HCT116 (cell line): ENCODE measurements around the gene FBP1. TPM values are rescaled to one million over a fixed set of nuclear protein-coding genes. Genes with fewer than 3 reads are reported as not detected.

Source experiments
- ATAC-seq: fragments of 200-7000 bp; cut with Tn5 transposase; 2 replicates; pipeline ENCODE4 v1.9.1; 2020; ENCODE audit warnings: mild to moderate bottlenecking, moderate library complexity
- BruUV-seq: library from RNA; stranded (reverse); fragments of 400-500 nt; replicated peaks from 2 replicates; lab custom pipeline; 2021; lab: Mats Ljungman, UMichigan
- CTCF ChIA-PET: fragments of 300-600 bp; sonication (Branson Sonifier 250); formaldehyde crosslinking; loops from one replicate; lab custom pipeline; 2021; ENCODE audit warnings: antibody characterized with exemption; lab: Charles Lee
- POLR2A ChIA-PET: fragments of 300-600, 350-600 bp; sonication (Branson Sonifier 250); formaldehyde crosslinking; loops from one replicate; lab custom pipeline; 2021; ENCODE audit warnings: antibody characterized with exemption; lab: Charles Lee
- RAD21 ChIA-PET, 2 experiments: fragments of 300-600 bp; sonication (Branson Sonifier 250); formaldehyde crosslinking; loops; one replicate each; lab custom pipeline; 2023; ENCODE audit warnings: low total read pairs in 2 of 2; ENCODE audit not compliant: uncharacterized antibody in 2 of 2, unreplicated experiment in 2 of 2, low non-redundant PET in 1 of 2; lab: Charles Lee
- DNase-seq: peaks from one replicate; pipeline ENCODE4 v3.0.0-alpha.2; 2010; ENCODE audit warnings: low read depth, low spot score
- H2AFZ ChIP-seq: fragments of 200-600 bp; shearing (Covaris generic), sonication (generic); 2 replicates; pipeline ENCODE4 v1.6.1; 2017; ENCODE audit warnings: low read depth, mixed run types, mixed read lengths, antibody characterized with exemption, low read length; ENCODE audit not compliant: poor library complexity, severe bottlenecking
- H3K27ac ChIP-seq: 2 replicates; pipeline ENCODE4 v1.5.1; 2012; ENCODE audit warnings: low read depth, low read length
- H3K27me3 ChIP-seq: fragments of 200-600 bp; sonication (generic); 2 replicates; pipeline ENCODE4 v1.6.1; 2016; ENCODE audit warnings: mixed run types, low read length, mixed read lengths; ENCODE audit not compliant: insufficient read depth
- H3K36me3 ChIP-seq, 2 experiments: fragments of 200-500 bp in 1 of 2; fragments of 200-600 bp in 1 of 2; sonication (Bioruptor generic) in 1 of 2; sonication (generic) in 1 of 2; 2 replicates each; pipeline versions ENCODE4 v1.5.1 to v1.6.1; 2014 to 2016; ENCODE audit warnings: low read length in 2 of 2, inconsistent platforms in 1 of 2, mixed read lengths in 1 of 2, mixed run types in 1 of 2; ENCODE audit not compliant: insufficient read depth in 2 of 2, control insufficient read depth in 1 of 2
- H3K4me1 ChIP-seq, 2 experiments: fragments of 200-600 bp in 1 of 2; sonication (generic) in 1 of 2; 2 replicates each; pipeline versions ENCODE4 v1.5.1 to v1.6.1; 2012 to 2017; ENCODE audit warnings: low read length in 2 of 2, inconsistent platforms in 1 of 2, mild to moderate bottlenecking in 1 of 2, mixed read lengths in 1 of 2, mixed run types in 1 of 2, moderate library complexity in 1 of 2; ENCODE audit not compliant: insufficient read depth in 2 of 2, control insufficient read depth in 1 of 2
- H3K4me2 ChIP-seq: fragments of 200-600 bp; sonication (generic); 2 replicates; pipeline ENCODE4 v1.6.1; 2017; ENCODE audit warnings: mixed run types, low read length, mixed read lengths
- H3K4me3 ChIP-seq, 2 experiments: fragments of 200-600 bp in 1 of 2; sonication (generic) in 1 of 2; replicated peaks in 1 of 2; 2 replicates each; pipeline ENCODE4 v1.5.1; 2011 to 2016; ENCODE audit warnings: low read length in 2 of 2, control low read depth in 1 of 2, low read depth in 1 of 2, mild to moderate bottlenecking in 1 of 2, mixed read lengths in 1 of 2, mixed run types in 1 of 2
- H3K79me2 ChIP-seq: fragments of 200-600 bp; sonication (generic); 2 replicates; pipeline ENCODE4 v1.6.1; 2017; ENCODE audit warnings: mild to moderate bottlenecking, mixed run types, low read length, moderate library complexity, mixed read lengths; ENCODE audit not compliant: insufficient read depth
- H3K9ac ChIP-seq: fragments of 200-600 bp; sonication (generic); 2 replicates; pipeline ENCODE4 v1.6.1; 2016; ENCODE audit warnings: low read length, mixed read lengths
- H3K9me2 ChIP-seq: fragments of 200-600 bp; sonication (generic), shearing (Covaris generic); 2 replicates; pipeline ENCODE4 v1.6.1; 2017; ENCODE audit warnings: mixed run types, mild to moderate bottlenecking, moderate library complexity; ENCODE audit not compliant: insufficient read depth
- H3K9me3 ChIP-seq, 2 experiments: fragments of 200-500 bp in 1 of 2; fragments of 200-600 bp in 1 of 2; sonication (Bioruptor generic) in 1 of 2; sonication (generic) in 1 of 2; 2 replicates each; pipeline ENCODE4 v1.6.1; 2014 to 2017; ENCODE audit warnings: low read length in 2 of 2, mixed read lengths in 2 of 2, inconsistent platforms in 1 of 2, low read depth in 1 of 2, mild to moderate bottlenecking in 1 of 2, mixed run types in 1 of 2, moderate library complexity in 1 of 2; ENCODE audit not compliant: control insufficient read depth in 1 of 2, insufficient read depth in 1 of 2
- H4K20me1 ChIP-seq: fragments of 200-600 bp; sonication (generic), shearing (Covaris generic); 2 replicates; pipeline ENCODE4 v1.6.1; 2017; ENCODE audit warnings: mixed run types, mild to moderate bottlenecking, moderate library complexity; ENCODE audit not compliant: insufficient read depth
- CEBPB ChIP-seq: IDR thresholded peaks from 2 replicates; pipeline ENCODE4 v1.6.1; 2012; ENCODE audit warnings: low read depth
- EZH2 ChIP-seq: fragments of 200-600 bp; sonication (generic); IDR thresholded peaks from 2 replicates; pipeline ENCODE4 v1.6.1; 2017; ENCODE audit warnings: antibody characterized with exemption, mixed run types
- FOSL1 ChIP-seq: IDR thresholded peaks from 2 replicates; pipeline ENCODE4 v1.6.1; 2012; ENCODE audit warnings: low read depth
- RAD21 ChIP-seq: IDR thresholded peaks from 2 replicates; pipeline ENCODE4 v1.6.1; 2012; ENCODE audit warnings: low read depth, mild to moderate bottlenecking
- SP1 ChIP-seq: IDR thresholded peaks from 2 replicates; pipeline ENCODE4 v1.6.1; 2012; ENCODE audit warnings: low read depth
- YY1 ChIP-seq: IDR thresholded peaks from 2 replicates; pipeline ENCODE4 v1.6.1; 2011; ENCODE audit warnings: low read length, low read depth, moderate library complexity, mild to moderate bottlenecking; ENCODE audit not compliant: insufficient replicate concordance; ENCODE audit errors: extremely low read depth
- intact Hi-C: fragments of 100-400 bp; cut with micrococcal nuclease; formaldehyde crosslinking; loops from 2 replicates; pipeline ENCODE4 v1.10.0; 2022
- total RNA-seq: library from RNA; stranded (reverse); gene quantifications from one replicate; pipeline ENCODE4 v1.2.1, GENCODE V29; 2021; ENCODE audit not compliant: unreplicated experiment
- TF ChIP-seq, protein P1 (sequence below): IDR thresholded peaks from 2 replicates; pipeline ENCODE4 v1.6.1; 2012; ENCODE audit warnings: low read depth
- TF ChIP-seq, protein P2 (sequence below): IDR thresholded peaks from 2 replicates; pipeline ENCODE4 v1.6.1; 2011; ENCODE audit warnings: mild to moderate bottlenecking, low read length, moderate library complexity; ENCODE audit not compliant: insufficient replicate concordance; ENCODE audit errors: extremely low read depth
- TF ChIP-seq, protein P3 (sequence below), 3 experiments: fragments of 200-600 bp in 1 of 3; sonication (generic) in 1 of 3; IDR thresholded peaks in 2 of 3; conservative IDR thresholded peaks in 1 of 3; 2 replicates each; pipeline ENCODE4 v1.5.1; 2012 to 2017; ENCODE audit warnings: low read depth in 2 of 3, low read length in 2 of 3, antibody characterized with exemption in 1 of 3, borderline replicate concordance in 1 of 3, control low read depth in 1 of 3, mild to moderate bottlenecking in 1 of 3, mixed read lengths in 1 of 3, mixed run types in 1 of 3, moderate library complexity in 1 of 3; ENCODE audit not compliant: insufficient read depth in 1 of 3

FBP1 gene
- total RNA-seq, 1 experiment from 2014 or later: 0.42 TPM

DNA sequence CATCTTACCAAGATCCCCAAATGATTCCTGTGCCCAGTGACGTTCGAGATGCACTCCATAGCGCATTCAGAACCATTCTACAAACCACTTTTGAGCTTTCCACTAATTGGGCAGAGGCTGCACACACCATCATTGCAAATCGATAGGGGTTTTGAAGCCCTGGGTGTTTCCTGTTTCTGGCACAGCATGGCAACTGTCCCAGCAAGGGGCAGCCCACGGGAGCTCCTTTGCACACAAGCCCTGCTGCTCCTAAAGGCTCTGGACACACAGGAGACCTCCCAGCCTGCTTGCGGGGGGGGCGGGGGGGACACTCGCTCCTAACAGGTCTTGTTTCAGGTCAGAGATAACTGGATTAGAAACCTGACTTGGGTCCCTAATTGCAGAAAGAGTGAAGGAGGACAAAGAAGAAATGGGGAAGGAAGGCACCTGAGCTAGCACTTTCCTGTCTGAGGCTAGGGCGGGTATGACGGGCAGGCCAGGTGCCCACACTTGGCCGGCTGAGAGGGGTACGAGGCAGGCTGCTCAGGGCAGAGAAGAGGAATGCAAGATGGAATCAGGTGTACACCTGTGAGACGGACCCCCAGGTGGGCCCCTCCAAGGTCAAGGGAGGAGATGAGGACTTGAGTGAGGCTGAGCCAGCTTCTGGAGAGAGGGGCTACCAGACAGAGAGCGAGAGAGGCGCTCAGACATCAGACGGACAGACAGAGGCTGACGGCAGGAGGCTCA lies 820 bp downstream of the FBP1 start:
- Histone ChIP-seq H3K27ac (no peak overlapping the region), H3K4me1 (no peaks in the 10 kb centered on the region), H3K36me3 (no peaks in the 10 kb centered on the region), H3K9ac (no peak overlapping the region), H2AFZ (no peak overlapping the region), H3K4me3 (no peak overlapping the region), H3K27me3 (no peaks in the 10 kb centered on the region), H3K9me2 (no peaks in the 10 kb centered on the region), H3K9me3 (no peaks in the 10 kb centered on the region), H4K20me1 (no peaks in the 10 kb centered on the region), H3K4me2 (no peak overlapping the region), H3K79me2 (no peaks in the 10 kb centered on the region)
- RAD21 ChIA-PET: no interaction called here
- CTCF ChIA-PET: no interaction called here
- DNase-seq: no peak
- no TSS peak for BruUV-seq
- POLR2A ChIA-PET: no interaction called here
- no peak for TF ChIP-seq RAD21
- no peak for TF ChIP-seq YY1
- TF ChIP-seq, protein P1, sequence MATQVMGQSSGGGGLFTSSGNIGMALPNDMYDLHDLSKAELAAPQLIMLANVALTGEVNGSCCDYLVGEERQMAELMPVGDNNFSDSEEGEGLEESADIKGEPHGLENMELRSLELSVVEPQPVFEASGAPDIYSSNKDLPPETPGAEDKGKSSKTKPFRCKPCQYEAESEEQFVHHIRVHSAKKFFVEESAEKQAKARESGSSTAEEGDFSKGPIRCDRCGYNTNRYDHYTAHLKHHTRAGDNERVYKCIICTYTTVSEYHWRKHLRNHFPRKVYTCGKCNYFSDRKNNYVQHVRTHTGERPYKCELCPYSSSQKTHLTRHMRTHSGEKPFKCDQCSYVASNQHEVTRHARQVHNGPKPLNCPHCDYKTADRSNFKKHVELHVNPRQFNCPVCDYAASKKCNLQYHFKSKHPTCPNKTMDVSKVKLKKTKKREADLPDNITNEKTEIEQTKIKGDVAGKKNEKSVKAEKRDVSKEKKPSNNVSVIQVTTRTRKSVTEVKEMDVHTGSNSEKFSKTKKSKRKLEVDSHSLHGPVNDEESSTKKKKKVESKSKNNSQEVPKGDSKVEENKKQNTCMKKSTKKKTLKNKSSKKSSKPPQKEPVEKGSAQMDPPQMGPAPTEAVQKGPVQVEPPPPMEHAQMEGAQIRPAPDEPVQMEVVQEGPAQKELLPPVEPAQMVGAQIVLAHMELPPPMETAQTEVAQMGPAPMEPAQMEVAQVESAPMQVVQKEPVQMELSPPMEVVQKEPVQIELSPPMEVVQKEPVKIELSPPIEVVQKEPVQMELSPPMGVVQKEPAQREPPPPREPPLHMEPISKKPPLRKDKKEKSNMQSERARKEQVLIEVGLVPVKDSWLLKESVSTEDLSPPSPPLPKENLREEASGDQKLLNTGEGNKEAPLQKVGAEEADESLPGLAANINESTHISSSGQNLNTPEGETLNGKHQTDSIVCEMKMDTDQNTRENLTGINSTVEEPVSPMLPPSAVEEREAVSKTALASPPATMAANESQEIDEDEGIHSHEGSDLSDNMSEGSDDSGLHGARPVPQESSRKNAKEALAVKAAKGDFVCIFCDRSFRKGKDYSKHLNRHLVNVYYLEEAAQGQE: no peak
- TF ChIP-seq EZH2: no peak
- no peak for TF ChIP-seq CEBPB
- TF ChIP-seq, protein P2, sequence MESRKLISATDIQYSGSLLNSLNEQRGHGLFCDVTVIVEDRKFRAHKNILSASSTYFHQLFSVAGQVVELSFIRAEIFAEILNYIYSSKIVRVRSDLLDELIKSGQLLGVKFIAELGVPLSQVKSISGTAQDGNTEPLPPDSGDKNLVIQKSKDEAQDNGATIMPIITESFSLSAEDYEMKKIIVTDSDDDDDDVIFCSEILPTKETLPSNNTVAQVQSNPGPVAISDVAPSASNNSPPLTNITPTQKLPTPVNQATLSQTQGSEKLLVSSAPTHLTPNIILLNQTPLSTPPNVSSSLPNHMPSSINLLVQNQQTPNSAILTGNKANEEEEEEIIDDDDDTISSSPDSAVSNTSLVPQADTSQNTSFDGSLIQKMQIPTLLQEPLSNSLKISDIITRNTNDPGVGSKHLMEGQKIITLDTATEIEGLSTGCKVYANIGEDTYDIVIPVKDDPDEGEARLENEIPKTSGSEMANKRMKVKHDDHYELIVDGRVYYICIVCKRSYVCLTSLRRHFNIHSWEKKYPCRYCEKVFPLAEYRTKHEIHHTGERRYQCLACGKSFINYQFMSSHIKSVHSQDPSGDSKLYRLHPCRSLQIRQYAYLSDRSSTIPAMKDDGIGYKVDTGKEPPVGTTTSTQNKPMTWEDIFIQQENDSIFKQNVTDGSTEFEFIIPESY: no peak
- TF ChIP-seq, protein P3, sequence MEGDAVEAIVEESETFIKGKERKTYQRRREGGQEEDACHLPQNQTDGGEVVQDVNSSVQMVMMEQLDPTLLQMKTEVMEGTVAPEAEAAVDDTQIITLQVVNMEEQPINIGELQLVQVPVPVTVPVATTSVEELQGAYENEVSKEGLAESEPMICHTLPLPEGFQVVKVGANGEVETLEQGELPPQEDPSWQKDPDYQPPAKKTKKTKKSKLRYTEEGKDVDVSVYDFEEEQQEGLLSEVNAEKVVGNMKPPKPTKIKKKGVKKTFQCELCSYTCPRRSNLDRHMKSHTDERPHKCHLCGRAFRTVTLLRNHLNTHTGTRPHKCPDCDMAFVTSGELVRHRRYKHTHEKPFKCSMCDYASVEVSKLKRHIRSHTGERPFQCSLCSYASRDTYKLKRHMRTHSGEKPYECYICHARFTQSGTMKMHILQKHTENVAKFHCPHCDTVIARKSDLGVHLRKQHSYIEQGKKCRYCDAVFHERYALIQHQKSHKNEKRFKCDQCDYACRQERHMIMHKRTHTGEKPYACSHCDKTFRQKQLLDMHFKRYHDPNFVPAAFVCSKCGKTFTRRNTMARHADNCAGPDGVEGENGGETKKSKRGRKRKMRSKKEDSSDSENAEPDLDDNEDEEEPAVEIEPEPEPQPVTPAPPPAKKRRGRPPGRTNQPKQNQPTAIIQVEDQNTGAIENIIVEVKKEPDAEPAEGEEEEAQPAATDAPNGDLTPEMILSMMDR (IDR thresholded peaks at IDR 0.05 in 2 of 3, conservative IDR thresholded peaks at IDR 0.05 in 1 of 3; ENCODE audit: borderline replicate concordance in 1 of 3, insufficient read depth in 1 of 3, low read depth in 2 of 3, low read length in 2 of 3): no peak
- no peak for TF ChIP-seq SP1
- TF ChIP-seq FOSL1: no peak
- intact Hi-C loops: no loop called here
- no peak for ATAC-seq
